ENCODE data around the gene MED28.

The MED28 gene

GRCh38 chr4:17667653-17668201 lies 53.3 kb downstream of the MED28 start:
- DNase-seq, result no peak

- no peak for DNase-seq
Measured at GRCh38 chr4:17670423-17670822, 56.0 kb downstream of the MED28 start.

GRCh38 chr4:17680559-17681280 lies 66.3 kb downstream of the MED28 start:
- no peak for DNase-seq

GRCh38 chr4:17681281-17682221 lies 67.1 kb downstream of the MED28 start:
- DNase-seq, result no peak

GRCh38 chr4:17682222-17682566 lies 67.8 kb downstream of the MED28 start:
- DNase-seq, result no peak
